GM12891 (cell line): ENCODE data around the gene IER5L.
"Not testable (repeated sequence)": the region's sequence is repeated elsewhere in the genome, so short reads cannot be mapped to it uniquely, and the experiment has no call there.

ENCODE experiments used
- DNase-seq: peaks from one replicate; pipeline ENCODE4 v3.0.0; 2011; ENCODE audit warnings: low spot score; ENCODE audit not compliant: insufficient read length
- FAIRE-seq: peaks from 2 replicates; lab custom pipeline; 2011; peaks lifted over from hg19 to GRCh38; lab: Jason Lieb, UNC
- PAX5 ChIP-seq: IDR thresholded peaks from 2 replicates; pipeline ENCODE4 v1.6.1; 2011; ENCODE audit warnings: low read length, moderate library complexity, mild to moderate bottlenecking; ENCODE audit not compliant: insufficient read depth, severe bottlenecking
- POLR2A ChIP-seq: IDR thresholded peaks from 2 replicates; pipeline ENCODE4 v1.6.1; 2011; ENCODE audit warnings: low read depth, low read length, control low read depth
- POLR2AphosphoS5 ChIP-seq: IDR thresholded peaks from 2 replicates; pipeline ENCODE4 v1.6.1; 2011; ENCODE audit warnings: low read depth, low read length, control low read depth
- POU2F2 ChIP-seq: IDR thresholded peaks from 2 replicates; pipeline ENCODE4 v1.6.1; 2011; ENCODE audit warnings: low read depth, mild to moderate bottlenecking, control low read depth, low read length, moderate library complexity
- SPI1 ChIP-seq: IDR thresholded peaks from 2 replicates; pipeline ENCODE4 v1.6.1; 2011; ENCODE audit warnings: low read depth, low read length, control low read depth
- TAF1 ChIP-seq: IDR thresholded peaks from 2 replicates; pipeline ENCODE4 v1.6.1; 2011; ENCODE audit warnings: low read depth, low read length, control low read depth

Gene IER5L

GRCh38 chr9:129164246-129164930 lies 13.7 kb downstream of the IER5L start:
- DNase-seq (no peak), FAIRE-seq (no peak)
- TF ChIP-seq SPI1 (no peak), PAX5 (no peak), POLR2A (no peak), TAF1 (no peak), POU2F2 (no peak), POLR2AphosphoS5 (no peak)

- FAIRE-seq, result no peak
- TF ChIP-seq TAF1 (no peak), POLR2AphosphoS5 (no peak), PAX5 (no peak), SPI1 (no peak), POLR2A (no peak), POU2F2 (no peak)
- DNase-seq, result no peak
Measured at GRCh38 chr9:129163753-129164152, 14.3 kb downstream of the IER5L start.

- not testable (repeated sequence) for FAIRE-seq, DNase-seq
Measured at GRCh38 chr9:129163198-129163670, 14.8 kb downstream of the IER5L start.

GRCh38 chr9:129162497-129163197 lies 15.4 kb downstream of the IER5L start:
- FAIRE-seq, result no peak
- TF ChIP-seq TAF1, result no peak
- no peak for TF ChIP-seq SPI1
- no peak for TF ChIP-seq PAX5
- no peak for TF ChIP-seq POLR2AphosphoS5
- TF ChIP-seq POU2F2, result no peak
- no peak for DNase-seq

- FAIRE-seq (no peak), DNase-seq (no peak)
- no peak for TF ChIP-seq PAX5
Measured at GRCh38 chr9:129161534-129161837, 16.6 kb downstream of the IER5L start.

- DNase-seq (no peak), FAIRE-seq (no peak)
- TF ChIP-seq POLR2A (no peak), SPI1 (no peak), POU2F2 (no peak), POLR2AphosphoS5 (no peak), TAF1 (no peak)
Measured at GRCh38 chr9:129160712-129161533, 17.1 kb downstream of the IER5L start.

GRCh38 chr9:129156163-129156562 lies 21.9 kb downstream of the IER5L start:
- no peak for DNase-seq
- TF ChIP-seq POU2F2 (no peak), POLR2A (no peak), TAF1 (no peak), SPI1 (no peak), POLR2AphosphoS5 (no peak)
- FAIRE-seq, result no peak

GRCh38 chr9:129154866-129155477 lies 23.1 kb downstream of the IER5L start:
- FAIRE-seq (no peak), DNase-seq (no peak)
- TF ChIP-seq POLR2AphosphoS5 (no peak), TAF1 (no peak), SPI1 (no peak), POLR2A (no peak), POU2F2 (no peak), PAX5 (no peak)

- no peak for FAIRE-seq
- DNase-seq, result no peak
- no peak for TF ChIP-seq POU2F2
- no peak for TF ChIP-seq TAF1
- no peak for TF ChIP-seq PAX5
- no peak for TF ChIP-seq POLR2A
- no peak for TF ChIP-seq POLR2AphosphoS5
- no peak for TF ChIP-seq SPI1
Measured at GRCh38 chr9:129151469-129151868, 26.6 kb downstream of the IER5L start.

- DNase-seq, result no peak
- no peak for FAIRE-seq
- TF ChIP-seq SPI1 (no peak), PAX5 (no peak), POLR2AphosphoS5 (no peak), POLR2A (no peak), POU2F2 (no peak), TAF1 (no peak)
Measured at GRCh38 chr9:129150672-129151211, 27.3 kb downstream of the IER5L start.
